ENCODE data around the gene WDTC1. TPM values are rescaled to one million over a fixed set of nuclear protein-coding genes. Genes with fewer than 3 reads are reported as not detected.
"Not testable (repeated sequence)": the region's sequence is repeated elsewhere in the genome, so short reads cannot be mapped to it uniquely, and the experiment has no call there.

Gene WDTC1
- total and polyA plus RNA-seq, 4 donors = 4.6 to 25.0 (median 19.6) TPM

DNA sequence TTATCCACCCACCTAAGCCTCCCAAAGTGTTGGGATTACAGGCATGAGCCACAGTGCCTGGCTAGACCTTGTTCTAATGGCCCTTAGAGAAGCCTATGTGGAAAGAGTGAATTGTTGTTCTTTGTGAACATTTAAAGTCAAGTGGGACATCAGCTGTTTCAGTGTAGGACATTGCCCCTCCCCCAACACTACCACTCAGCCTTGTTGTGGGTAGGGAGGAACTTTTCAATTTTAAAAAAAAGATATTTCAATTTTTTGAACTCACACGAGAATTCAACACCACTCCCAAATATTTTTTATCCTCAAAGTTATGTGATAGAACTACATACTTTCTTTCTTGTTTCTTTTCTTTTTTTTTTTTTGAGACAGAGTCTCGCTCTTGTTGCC, 50.8 kb downstream of the WDTC1 start:
- DNase-seq (ENCODE audit: low spot score) = no peak
- no peaks in the 10 kb centered on the region for H3K9me3 ChIP-seq (ENCODE audit: control insufficient read depth in 4 of 4, low read length in 3 of 4)
- no peak overlapping the region for H3K9ac ChIP-seq (ENCODE audit: low read depth in 1 of 2, low read length in 2 of 2)
- TF ChIP-seq, protein P1, sequence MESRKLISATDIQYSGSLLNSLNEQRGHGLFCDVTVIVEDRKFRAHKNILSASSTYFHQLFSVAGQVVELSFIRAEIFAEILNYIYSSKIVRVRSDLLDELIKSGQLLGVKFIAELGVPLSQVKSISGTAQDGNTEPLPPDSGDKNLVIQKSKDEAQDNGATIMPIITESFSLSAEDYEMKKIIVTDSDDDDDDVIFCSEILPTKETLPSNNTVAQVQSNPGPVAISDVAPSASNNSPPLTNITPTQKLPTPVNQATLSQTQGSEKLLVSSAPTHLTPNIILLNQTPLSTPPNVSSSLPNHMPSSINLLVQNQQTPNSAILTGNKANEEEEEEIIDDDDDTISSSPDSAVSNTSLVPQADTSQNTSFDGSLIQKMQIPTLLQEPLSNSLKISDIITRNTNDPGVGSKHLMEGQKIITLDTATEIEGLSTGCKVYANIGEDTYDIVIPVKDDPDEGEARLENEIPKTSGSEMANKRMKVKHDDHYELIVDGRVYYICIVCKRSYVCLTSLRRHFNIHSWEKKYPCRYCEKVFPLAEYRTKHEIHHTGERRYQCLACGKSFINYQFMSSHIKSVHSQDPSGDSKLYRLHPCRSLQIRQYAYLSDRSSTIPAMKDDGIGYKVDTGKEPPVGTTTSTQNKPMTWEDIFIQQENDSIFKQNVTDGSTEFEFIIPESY (IDR thresholded peaks at IDR 0.05) = no peak
- TF ChIP-seq RAD21 (IDR thresholded peaks at IDR 0.05) (no peak), FOXA2 (IDR thresholded peaks at IDR 0.05) (no peak), EGR1 (IDR thresholded peaks at IDR 0.05; ENCODE audit: low read depth in 2 of 2) (no peak), FOXA1 (IDR thresholded peaks at IDR 0.05) (no peak), HNF4A (conservative IDR thresholded peaks at IDR 0.05) (no peak), SP1 (IDR thresholded peaks at IDR 0.05) (no peak), HNF4G (IDR thresholded peaks at IDR 0.05) (no peak), RXRA (IDR thresholded peaks at IDR 0.05) (no peak), NR2F2 (IDR thresholded peaks at IDR 0.05) (no peak), YY1 (IDR thresholded peaks at IDR 0.05) (no peak), CTCF (IDR thresholded peaks at IDR 0.05; ENCODE audit: low read depth, low read length, missing input control) (no peak)
- TF ChIP-seq, protein P2, sequence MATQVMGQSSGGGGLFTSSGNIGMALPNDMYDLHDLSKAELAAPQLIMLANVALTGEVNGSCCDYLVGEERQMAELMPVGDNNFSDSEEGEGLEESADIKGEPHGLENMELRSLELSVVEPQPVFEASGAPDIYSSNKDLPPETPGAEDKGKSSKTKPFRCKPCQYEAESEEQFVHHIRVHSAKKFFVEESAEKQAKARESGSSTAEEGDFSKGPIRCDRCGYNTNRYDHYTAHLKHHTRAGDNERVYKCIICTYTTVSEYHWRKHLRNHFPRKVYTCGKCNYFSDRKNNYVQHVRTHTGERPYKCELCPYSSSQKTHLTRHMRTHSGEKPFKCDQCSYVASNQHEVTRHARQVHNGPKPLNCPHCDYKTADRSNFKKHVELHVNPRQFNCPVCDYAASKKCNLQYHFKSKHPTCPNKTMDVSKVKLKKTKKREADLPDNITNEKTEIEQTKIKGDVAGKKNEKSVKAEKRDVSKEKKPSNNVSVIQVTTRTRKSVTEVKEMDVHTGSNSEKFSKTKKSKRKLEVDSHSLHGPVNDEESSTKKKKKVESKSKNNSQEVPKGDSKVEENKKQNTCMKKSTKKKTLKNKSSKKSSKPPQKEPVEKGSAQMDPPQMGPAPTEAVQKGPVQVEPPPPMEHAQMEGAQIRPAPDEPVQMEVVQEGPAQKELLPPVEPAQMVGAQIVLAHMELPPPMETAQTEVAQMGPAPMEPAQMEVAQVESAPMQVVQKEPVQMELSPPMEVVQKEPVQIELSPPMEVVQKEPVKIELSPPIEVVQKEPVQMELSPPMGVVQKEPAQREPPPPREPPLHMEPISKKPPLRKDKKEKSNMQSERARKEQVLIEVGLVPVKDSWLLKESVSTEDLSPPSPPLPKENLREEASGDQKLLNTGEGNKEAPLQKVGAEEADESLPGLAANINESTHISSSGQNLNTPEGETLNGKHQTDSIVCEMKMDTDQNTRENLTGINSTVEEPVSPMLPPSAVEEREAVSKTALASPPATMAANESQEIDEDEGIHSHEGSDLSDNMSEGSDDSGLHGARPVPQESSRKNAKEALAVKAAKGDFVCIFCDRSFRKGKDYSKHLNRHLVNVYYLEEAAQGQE (IDR thresholded peaks at IDR 0.05) = no peak
- TF ChIP-seq, protein P3, sequence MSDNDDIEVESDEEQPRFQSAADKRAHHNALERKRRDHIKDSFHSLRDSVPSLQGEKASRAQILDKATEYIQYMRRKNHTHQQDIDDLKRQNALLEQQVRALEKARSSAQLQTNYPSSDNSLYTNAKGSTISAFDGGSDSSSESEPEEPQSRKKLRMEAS (IDR thresholded peaks at IDR 0.05) = no peak
- no peak overlapping the region for H3K27ac ChIP-seq (ENCODE audit: low read depth in 1 of 2, low read length in 2 of 2)
- H3K27me3 ChIP-seq (ENCODE audit: control insufficient read depth in 4 of 4, insufficient read depth in 4 of 4, low read length in 3 of 4) = no peaks in the 10 kb centered on the region
- no peaks in the 10 kb centered on the region for H3K4me1 ChIP-seq (ENCODE audit: control insufficient read depth in 4 of 4, insufficient read depth in 4 of 4, low read length in 3 of 4)
- no peak overlapping the region for H3K4me3 ChIP-seq (ENCODE audit: low read depth in 1 of 3, low read length in 3 of 3)
- WGBS = 85% methylated on average over 2 of the region's 2 CpGs
- peaks cover 0 to 26% (median 20%) of the 10 kb centered on the region in 4 donors for H3K36me3 ChIP-seq (ENCODE audit: control insufficient read depth in 4 of 4, insufficient read depth in 3 of 4, low read depth in 1 of 4, low read length in 3 of 4)

DNA sequence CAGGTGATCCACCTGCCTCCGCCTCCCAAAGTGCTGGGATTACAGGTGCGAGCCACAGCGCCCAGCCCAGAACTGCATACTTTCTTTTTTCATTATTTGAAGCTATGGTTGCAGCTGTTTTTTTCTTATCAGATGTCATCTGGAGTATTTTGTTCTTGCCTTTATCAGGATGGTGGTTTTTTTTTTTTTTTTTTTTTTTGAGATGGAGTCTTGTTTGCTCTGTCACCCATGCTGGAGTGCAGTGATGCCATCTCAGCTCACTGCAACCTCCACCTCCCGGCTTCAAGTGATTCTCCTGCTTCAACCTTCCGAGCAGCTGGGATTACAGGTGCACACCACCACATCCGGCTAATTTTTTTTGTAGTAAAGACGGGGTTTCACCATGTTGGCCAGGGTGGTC, 51.4 kb downstream of the WDTC1 start:
- H3K9ac ChIP-seq (ENCODE audit: low read depth in 1 of 2, low read length in 2 of 2); H3K9me3 ChIP-seq (ENCODE audit: control insufficient read depth in 4 of 4, low read length in 3 of 4); H3K4me1 ChIP-seq (ENCODE audit: control insufficient read depth in 4 of 4, insufficient read depth in 4 of 4, low read length in 3 of 4); H3K27ac ChIP-seq (ENCODE audit: low read depth in 1 of 2, low read length in 2 of 2); H3K4me3 ChIP-seq (ENCODE audit: low read depth in 1 of 3, low read length in 3 of 3); DNase-seq (ENCODE audit: low spot score); H3K27me3 ChIP-seq (ENCODE audit: control insufficient read depth in 4 of 4, insufficient read depth in 4 of 4, low read length in 3 of 4): not testable (repeated sequence)
- peaks cover 0 to 29% (median 24%) of the 10 kb centered on the region in 4 donors for H3K36me3 ChIP-seq (ENCODE audit: control insufficient read depth in 4 of 4, insufficient read depth in 3 of 4, low read depth in 1 of 4, low read length in 3 of 4)
- WGBS = 98% methylated on average over 7 of the region's 7 CpGs

DNA sequence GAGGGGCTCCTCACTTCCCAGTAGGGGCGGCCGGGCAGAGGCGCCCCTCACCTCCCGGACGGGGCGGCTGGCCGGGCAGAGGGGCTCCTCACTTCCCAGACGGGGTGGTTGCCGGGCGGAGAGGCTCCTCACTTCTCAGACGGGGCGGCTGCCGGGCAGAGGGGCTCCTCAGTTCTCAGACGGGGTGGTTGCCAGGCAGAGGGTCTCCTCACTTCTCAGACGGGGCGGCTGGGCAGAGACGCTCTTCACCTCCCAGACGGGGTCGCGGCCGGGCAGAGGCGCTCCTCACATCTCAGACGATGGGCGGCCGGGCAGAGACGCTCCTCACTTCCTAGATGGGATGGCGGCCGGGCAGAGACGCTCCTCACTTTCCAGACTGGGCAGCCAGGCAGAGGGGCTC, 54.7 kb downstream of the WDTC1 start:
- H3K9ac ChIP-seq (ENCODE audit: low read depth in 1 of 2, low read length in 2 of 2); DNase-seq (ENCODE audit: low spot score); H3K27ac ChIP-seq (ENCODE audit: low read depth in 1 of 2, low read length in 2 of 2); H3K27me3 ChIP-seq (ENCODE audit: control insufficient read depth in 4 of 4, insufficient read depth in 4 of 4, low read length in 3 of 4); H3K4me1 ChIP-seq (ENCODE audit: control insufficient read depth in 4 of 4, insufficient read depth in 4 of 4, low read length in 3 of 4); H3K4me3 ChIP-seq (ENCODE audit: low read depth in 1 of 3, low read length in 3 of 3); H3K9me3 ChIP-seq (ENCODE audit: control insufficient read depth in 4 of 4, low read length in 3 of 4): not testable (repeated sequence)
- WGBS = 98% methylated on average over 27 of the region's 29 CpGs
- peaks cover 0 to 33% (median 26%) of the 10 kb centered on the region in 4 donors for H3K36me3 ChIP-seq (ENCODE audit: control insufficient read depth in 4 of 4, insufficient read depth in 3 of 4, low read depth in 1 of 4, low read length in 3 of 4)
